Fibroblast of pulmonary artery (primary cell): Measurements from ENCODE around the gene AMMECR1L.

ENCODE experiments used
- DNase-seq: peaks from one replicate; pipeline ENCODE4 v3.0.0-alpha.2; 2010; ENCODE audit warnings: low read depth
- H3K4me3 ChIP-seq: replicated peaks from 2 replicates; pipeline ENCODE4 v1.5.1; 2011; ENCODE audit warnings: low read depth, mild to moderate bottlenecking, control low read depth, low read length, moderate library complexity
- TF ChIP-seq, protein P1 (sequence below): IDR thresholded peaks from 2 replicates; pipeline ENCODE4 v1.5.1; 2011; ENCODE audit warnings: mild to moderate bottlenecking, control low read depth, low read length, inconsistent platforms; ENCODE audit errors: missing control alignments

The AMMECR1L gene

DNA sequence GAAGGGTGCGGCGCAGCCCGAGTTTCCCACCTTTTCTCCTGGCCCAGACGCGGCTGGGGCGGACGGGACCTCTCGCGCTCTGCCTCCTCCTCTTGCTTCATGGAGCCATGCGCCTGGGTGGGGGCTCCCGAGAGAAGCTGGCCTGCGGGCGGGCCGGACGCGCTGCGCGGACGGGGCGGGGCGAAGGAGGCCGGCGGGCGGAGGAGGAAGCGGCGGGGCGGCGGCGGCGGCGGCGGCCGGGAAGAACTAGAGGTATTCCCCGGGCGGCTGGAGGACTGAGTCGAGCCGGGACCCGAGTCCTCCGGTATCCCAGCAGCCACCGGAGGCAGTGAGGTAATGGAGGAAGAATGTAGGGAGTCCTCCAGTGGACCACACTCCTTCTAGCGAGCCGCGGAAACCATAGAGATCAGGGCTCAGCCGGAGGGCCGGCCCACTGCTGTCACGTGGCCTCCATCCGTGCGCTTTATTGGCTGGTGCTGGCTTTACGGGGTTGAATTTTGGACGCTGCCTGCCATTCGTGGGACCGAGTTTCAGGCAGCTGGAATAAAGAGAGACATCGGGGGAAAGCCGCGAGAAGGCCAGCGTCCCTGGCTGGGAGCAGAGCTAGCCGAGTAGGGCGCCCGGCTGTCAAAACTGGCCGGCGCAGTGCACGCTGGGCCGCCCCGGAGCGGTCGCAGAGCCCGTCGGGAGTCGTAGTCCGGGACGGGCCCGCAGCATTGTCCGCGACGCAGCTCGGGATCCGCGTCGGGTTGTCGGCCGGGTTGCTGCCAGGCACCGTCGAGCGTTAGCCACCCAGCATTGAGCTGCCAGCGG is at the start of gene AMMECR1L:
AMMECR1L (minus strand) TSS at position 177 of the 813 bp plus-strand sequence. CDS start 11,722 bp downstream, outside the sequence.
- H3K4me3 ChIP-seq = peak within 1 kb of the TSS; percentile 68
- peak; percentile 72 for DNase-seq

DNA sequence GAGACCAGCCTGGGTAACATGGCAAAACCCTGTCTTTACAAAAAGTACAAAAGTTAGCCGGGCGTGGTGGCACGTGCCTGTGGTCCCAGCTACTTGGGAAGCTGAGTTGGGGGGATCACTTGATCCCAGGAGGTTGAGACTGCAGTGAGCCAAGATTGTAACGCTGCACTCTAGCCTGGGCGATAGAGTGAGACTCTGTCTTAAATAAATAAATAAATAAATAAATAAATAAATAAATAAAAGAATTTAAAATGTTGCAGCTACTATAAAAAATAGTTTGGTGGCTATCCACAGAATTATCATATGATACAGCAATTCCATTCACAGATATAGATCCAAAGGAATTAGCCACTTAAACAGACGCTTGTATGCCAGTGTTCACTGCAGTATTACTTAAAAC is 49.6 kb upstream of the AMMECR1L start:
- TF ChIP-seq, protein P1, sequence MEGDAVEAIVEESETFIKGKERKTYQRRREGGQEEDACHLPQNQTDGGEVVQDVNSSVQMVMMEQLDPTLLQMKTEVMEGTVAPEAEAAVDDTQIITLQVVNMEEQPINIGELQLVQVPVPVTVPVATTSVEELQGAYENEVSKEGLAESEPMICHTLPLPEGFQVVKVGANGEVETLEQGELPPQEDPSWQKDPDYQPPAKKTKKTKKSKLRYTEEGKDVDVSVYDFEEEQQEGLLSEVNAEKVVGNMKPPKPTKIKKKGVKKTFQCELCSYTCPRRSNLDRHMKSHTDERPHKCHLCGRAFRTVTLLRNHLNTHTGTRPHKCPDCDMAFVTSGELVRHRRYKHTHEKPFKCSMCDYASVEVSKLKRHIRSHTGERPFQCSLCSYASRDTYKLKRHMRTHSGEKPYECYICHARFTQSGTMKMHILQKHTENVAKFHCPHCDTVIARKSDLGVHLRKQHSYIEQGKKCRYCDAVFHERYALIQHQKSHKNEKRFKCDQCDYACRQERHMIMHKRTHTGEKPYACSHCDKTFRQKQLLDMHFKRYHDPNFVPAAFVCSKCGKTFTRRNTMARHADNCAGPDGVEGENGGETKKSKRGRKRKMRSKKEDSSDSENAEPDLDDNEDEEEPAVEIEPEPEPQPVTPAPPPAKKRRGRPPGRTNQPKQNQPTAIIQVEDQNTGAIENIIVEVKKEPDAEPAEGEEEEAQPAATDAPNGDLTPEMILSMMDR = no peak
- DNase-seq = no peak
- no peak overlapping the region for H3K4me3 ChIP-seq

DNA sequence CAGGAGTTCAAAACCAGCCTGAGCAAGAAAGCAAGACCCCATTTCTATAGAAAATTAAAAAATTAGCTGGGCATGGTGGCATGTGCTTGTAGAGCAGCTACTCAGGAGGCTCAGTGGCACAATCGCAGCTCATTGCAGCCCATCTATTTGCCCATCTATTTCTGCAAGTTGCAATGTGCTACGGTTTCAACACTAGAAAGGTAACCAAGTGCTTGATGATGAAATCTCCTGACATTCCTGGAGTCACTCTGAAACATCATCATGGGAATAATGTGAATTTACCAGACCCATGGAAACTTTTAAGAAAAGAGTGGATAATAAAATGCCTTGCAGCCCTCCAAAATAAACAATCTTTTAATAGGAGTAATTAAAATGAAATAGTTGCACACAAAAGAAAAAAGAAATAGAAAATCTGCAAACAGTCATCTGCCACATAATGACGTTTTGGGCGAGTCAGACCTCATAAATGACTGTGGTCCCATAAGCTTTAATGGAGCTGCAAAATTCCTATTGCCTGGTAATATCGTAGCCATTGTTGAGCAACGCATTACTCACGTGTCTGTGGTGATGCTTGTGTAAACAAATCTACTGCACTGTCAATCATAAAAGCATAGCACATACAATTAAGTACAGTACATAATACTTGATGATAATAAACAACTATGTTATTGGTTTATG is 46.6 kb upstream of the AMMECR1L start:
- TF ChIP-seq, protein P1 = no peak
- peak; percentile 59 for DNase-seq
- no peak overlapping the region for H3K4me3 ChIP-seq

DNA sequence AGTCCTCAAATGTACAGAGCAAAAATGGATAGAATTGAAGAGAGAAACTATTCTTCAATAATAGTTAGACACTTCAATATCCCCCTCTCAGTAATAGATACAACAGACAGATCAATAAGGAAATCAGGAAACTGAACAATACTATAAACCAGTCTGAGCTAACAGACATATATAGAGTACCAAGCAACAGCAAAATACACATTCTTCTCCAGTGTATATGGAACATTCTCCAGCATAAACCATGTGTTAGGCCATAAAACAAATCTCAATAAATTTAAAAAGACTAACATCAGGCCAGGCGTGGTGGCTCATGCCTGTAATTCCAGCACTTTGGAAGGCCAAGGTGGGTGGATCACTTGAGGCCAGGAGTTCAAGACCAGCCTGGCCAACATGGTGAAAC is 43.7 kb upstream of the AMMECR1L start:
- no peak for DNase-seq
- H3K4me3 ChIP-seq = no peak overlapping the region
- TF ChIP-seq, protein P1 = no peak

DNA sequence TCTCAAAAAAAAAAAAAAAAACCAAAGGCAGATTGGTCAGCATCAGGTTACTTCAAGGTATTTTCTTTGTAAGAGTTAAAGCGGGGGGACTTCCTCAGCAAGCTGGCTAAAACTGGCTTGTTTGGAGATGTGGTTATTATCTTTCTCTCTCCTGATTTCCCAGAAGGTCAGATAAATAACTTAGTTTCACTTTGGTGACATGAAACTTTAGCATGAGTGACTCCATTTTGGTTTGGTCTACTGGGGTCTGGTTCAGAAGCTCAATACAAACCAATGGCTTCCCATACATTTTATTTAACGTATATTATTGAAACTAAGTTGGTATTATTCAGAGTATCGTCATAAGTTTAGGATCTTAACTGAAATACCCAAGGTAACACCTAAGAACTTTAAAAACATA is 41.6 kb upstream of the AMMECR1L start:
- no peak overlapping the region for H3K4me3 ChIP-seq
- TF ChIP-seq, protein P1 = no peak
- DNase-seq = no peak

DNA sequence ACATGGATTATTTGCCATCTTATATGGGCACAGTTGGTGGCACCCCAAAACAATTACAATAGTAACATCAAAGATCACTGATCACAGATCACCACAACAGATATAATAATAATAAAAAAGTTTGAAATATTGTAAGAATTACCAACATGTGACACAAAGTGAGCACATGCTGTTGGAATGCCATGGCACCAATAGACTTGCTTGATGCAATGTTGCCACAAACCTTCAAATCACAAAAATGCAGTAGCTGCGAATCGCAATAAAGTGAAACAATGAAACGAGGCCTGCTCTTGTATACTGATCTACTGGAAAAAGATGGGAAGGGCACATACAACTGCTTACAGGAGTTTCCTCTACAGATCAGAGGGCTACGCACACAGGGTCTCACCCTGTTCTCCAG is 32.2 kb upstream of the AMMECR1L start:
- peak; percentile 13 for DNase-seq
- no peak overlapping the region for H3K4me3 ChIP-seq
- TF ChIP-seq, protein P1 = no peak

DNA sequence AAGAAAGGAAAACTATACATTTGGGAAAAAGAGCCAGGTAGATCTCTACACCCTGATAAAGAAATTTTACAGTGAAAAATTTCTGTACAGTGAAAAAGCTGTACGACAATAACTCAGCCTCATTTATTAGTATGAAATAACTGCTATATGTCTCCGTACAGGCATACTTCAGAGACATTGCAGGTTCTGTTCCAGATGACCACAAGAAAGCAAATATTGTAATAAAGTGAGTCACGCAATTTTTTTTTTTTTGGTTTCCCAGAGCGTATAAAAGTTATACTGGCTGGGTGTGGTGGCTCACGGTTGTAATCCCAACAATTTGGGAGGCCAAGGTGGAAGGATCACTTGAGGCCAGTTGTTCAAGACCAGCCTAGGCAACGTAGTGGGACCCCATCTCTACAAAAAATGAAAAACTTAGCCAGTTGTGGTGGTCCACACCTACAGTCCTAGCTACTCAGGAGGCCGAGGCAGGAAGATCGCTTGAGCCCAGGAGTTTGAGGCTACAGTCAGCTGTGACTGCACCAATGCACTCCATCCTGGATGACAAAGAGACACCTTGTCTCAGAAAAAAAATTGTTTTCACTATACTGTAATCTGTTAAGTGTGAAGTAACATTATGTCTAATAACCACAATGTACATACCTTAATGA is 28.2 kb upstream of the AMMECR1L start:
- H3K4me3 ChIP-seq = no peak overlapping the region
- TF ChIP-seq, protein P1 = no peak
- DNase-seq = no peak
